B cell (primary cell): ENCODE results near the gene WNK1. TPM values are rescaled to one million over a fixed set of nuclear protein-coding genes. Genes with fewer than 3 reads are reported as not detected.
A peak's percentile ranks its signal among the peaks of the same experiment; 100 is the strongest.

Experiments
- ATAC-seq: fragments of 200-7000 bp; cut with Tn5 transposase; one replicate; pipeline ENCODE4 v1.10.0; 2021; ENCODE audit warnings: low read depth, mild to moderate bottlenecking, moderate number of reproducible peaks, moderate library complexity
- CTCF ChIA-PET: fragments of 350-600 bp; sonication (Branson Sonifier 250); formaldehyde crosslinking; loops from one replicate; lab custom pipeline; 2021; ENCODE audit warnings: antibody characterized with exemption, inconsistent platforms; lab: Charles Lee
- POLR2A ChIA-PET: fragments of 350-600 bp; sonication (Branson Sonifier 250); formaldehyde crosslinking; loops from one replicate; lab custom pipeline; 2021; ENCODE audit warnings: antibody characterized with exemption; lab: Charles Lee
- DNase-seq: peaks from one replicate; pipeline ENCODE4 v3.0.0; 2013
- H2AFZ ChIP-seq: 2 replicates; pipeline ENCODE4 v1.6.1; 2012; ENCODE audit warnings: mild to moderate bottlenecking, low read depth, low read length; ENCODE audit not compliant: insufficient read depth, poor library complexity, severe bottlenecking
- H3K27ac ChIP-seq, 2 donors: 1 replicate in 1 of 2; 2 replicates in 1 of 2; pipeline ENCODE4 v1.5.1; 2012 to 2013; ENCODE audit warnings: low read length in 2 of 2, mild to moderate bottlenecking in 2 of 2, moderate library complexity in 1 of 2
- H3K27me3 ChIP-seq, 4 experiments: fragments of 200-600 bp in 1 of 4; sonication (generic) in 1 of 4; replicated peaks in 1 of 4; 1 replicate in 2 of 4; 2 replicates in 2 of 4; pipeline versions ENCODE4 v1.6.1 to v1.7.0; 2013 to 2016; ENCODE audit warnings: low read length in 3 of 4, mild to moderate bottlenecking in 2 of 4, mixed read lengths in 1 of 4, moderate library complexity in 1 of 4; ENCODE audit not compliant: insufficient read depth in 4 of 4, control insufficient read depth in 3 of 4; ENCODE audit errors: control extremely low read depth in 1 of 4
- H3K36me3 ChIP-seq, 2 experiments: replicated peaks in 1 of 2; 1 replicate in 1 of 2; 2 replicates in 1 of 2; pipeline versions ENCODE4 v1.6.1 to v1.7.1; 2013; ENCODE audit warnings: low read length in 1 of 2; ENCODE audit not compliant: insufficient read depth in 2 of 2, control insufficient read depth in 1 of 2; ENCODE audit errors: control extremely low read depth in 1 of 2, extremely low read depth in 1 of 2
- H3K4me1 ChIP-seq, 2 donors: fragments of 200-600 bp in 1 of 2; sonication (generic) in 1 of 2; 1 replicate in 1 of 2; 2 replicates in 1 of 2; pipeline versions ENCODE4 v1.5.1 to v1.6.1; 2013 to 2017; ENCODE audit warnings: low read length in 2 of 2; ENCODE audit not compliant: control insufficient read depth in 2 of 2, insufficient read depth in 2 of 2
- H3K4me2 ChIP-seq: replicated peaks from 2 replicates; pipeline ENCODE3; 2012; ENCODE audit warnings: mild to moderate bottlenecking, low read depth, low read length; ENCODE audit not compliant: poor library complexity, severe bottlenecking
- H3K4me3 ChIP-seq, 5 experiments: fragments of 200-600 bp in 1 of 5; sonication (generic) in 1 of 5; 1 replicate in 3 of 5; 2 replicates in 2 of 5; pipeline versions ENCODE4 v1.5.1 to v1.7.0; 2011 to 2016; ENCODE audit warnings: low read length in 4 of 5, mild to moderate bottlenecking in 4 of 5, low read depth in 2 of 5, control low read depth in 1 of 5, moderate library complexity in 1 of 5; ENCODE audit not compliant: insufficient read depth in 1 of 5; ENCODE audit errors: control extremely low read depth in 1 of 5, extremely low read depth in 1 of 5
- H3K79me2 ChIP-seq: fragments of 200-600 bp; sonication (generic); one replicate; pipeline ENCODE4 v1.6.0; 2016; ENCODE audit warnings: low read length; ENCODE audit not compliant: control insufficient read depth, insufficient read depth
- H3K9ac ChIP-seq: fragments of 200-600 bp; sonication (generic); 2 replicates; pipeline ENCODE4 v1.6.1; 2017; ENCODE audit warnings: mild to moderate bottlenecking, low read length, moderate library complexity
- H3K9me3 ChIP-seq, 3 donors: one replicate each; pipeline versions ENCODE4 v1.6.1 to v1.7.1; 2013; ENCODE audit warnings: low read length in 2 of 3; ENCODE audit not compliant: control insufficient read depth in 2 of 3, insufficient read depth in 1 of 3; ENCODE audit errors: control extremely low read depth in 1 of 3
- H4K20me1 ChIP-seq: 2 replicates; pipeline ENCODE4 v1.6.0; 2012; ENCODE audit warnings: mild to moderate bottlenecking, low read length; ENCODE audit not compliant: insufficient read depth, control insufficient read depth, poor library complexity, severe bottlenecking
- H3K27ac Mint-ChIP-seq: one replicate; pipeline ENCODE4 v1.8.0; 2021; ENCODE audit warnings: mixed read lengths
- H3K27me3 Mint-ChIP-seq: one replicate; pipeline ENCODE4 v1.8.0; 2021; ENCODE audit warnings: mixed read lengths
- H3K4me1 Mint-ChIP-seq: one replicate; pipeline ENCODE4 v1.8.0; 2021; ENCODE audit warnings: mixed read lengths
- H3K4me3 Mint-ChIP-seq: one replicate; pipeline ENCODE4 v1.8.0; 2021; ENCODE audit warnings: mixed read lengths
- H3K9me3 Mint-ChIP-seq: one replicate; pipeline ENCODE4 v1.8.0; 2022; ENCODE audit warnings: mixed read lengths; ENCODE audit not compliant: insufficient read depth
- EZH2 ChIP-seq: IDR thresholded peaks from 2 replicates; pipeline ENCODE4 v1.6.1; 2012; ENCODE audit warnings: borderline replicate concordance, low read depth, mild to moderate bottlenecking, moderate library complexity, low read length; ENCODE audit not compliant: insufficient read depth, poor library complexity, severe bottlenecking
- WGBS: methylation state at CpG from one replicate; pipeline ENCODE4 v1.1.5; 2013; ENCODE audit warnings: missing lambda C conversion rate; ENCODE audit not compliant: insufficient coverage; 5-methylcytosine and 5-hydroxymethylcytosine counted together
- intact Hi-C: fragments of 100-400 bp; cut with micrococcal nuclease; formaldehyde crosslinking; loops from one replicate; pipeline ENCODE4 v1.10.0; 2022
- polyA plus RNA-seq: library from polyadenylated mRNA; depleted of rRNA; stranded (reverse); fragments of >200 nt; gene quantifications from 2 replicates; pipeline ENCODE4 v1.2.3, GENCODE V29; 2012
- total RNA-seq, 2 donors: library from RNA; stranded (reverse); fragments of 120-200 nt in 1 of 2; gene quantifications; 1 replicate in 1 of 2; 2 replicates in 1 of 2; pipeline versions ENCODE4 v1.2.3 to v1.2.4, GENCODE V29; 2013 to 2022
- TF ChIP-seq, protein P1 (sequence below): fragments of 200-600 bp; IDR thresholded peaks from one replicate; pipeline ENCODE4 v1.8.0; 2022; ENCODE audit warnings: antibody characterized with exemption, mild to moderate bottlenecking

WNK1 gene
- total and polyA plus RNA-seq, 2 donors (not counting 1 experiment from before 2014, with no cell fraction given), result 43.9 to 188 TPM

DNA sequence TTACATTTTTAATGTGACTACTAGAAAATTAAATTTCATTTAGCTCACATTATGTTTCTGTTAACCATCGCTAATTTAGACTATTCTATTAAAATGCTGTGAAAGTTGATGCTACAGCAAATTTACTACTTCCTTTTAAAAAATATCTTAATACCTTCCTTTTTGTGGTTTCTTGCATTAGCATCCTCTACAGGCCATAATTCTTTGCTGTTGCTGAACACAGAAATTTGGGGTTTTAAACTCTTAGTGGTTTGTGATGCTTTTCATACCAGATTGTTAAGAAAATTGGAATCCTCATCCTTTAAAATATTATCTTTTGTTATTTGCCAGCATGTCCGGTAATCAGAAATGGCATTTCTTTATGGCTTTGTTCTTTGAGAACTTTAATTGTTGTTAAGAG, 18.1 kb downstream of the WNK1 start:
- H3K9me3 Mint-ChIP-seq, result no peaks in the 10 kb centered on the region
- Histone ChIP-seq H3K9me3 (no peaks in the 10 kb centered on the region), H3K4me1 (peaks cover 20 to 40% of the 10 kb centered on the region in 2 donors), H2AFZ (no peak overlapping the region), H3K4me3 (no peak overlapping the region), H3K79me2 (peaks cover 96% of the 10 kb centered on the region), H3K9ac (no peak overlapping the region), H3K27ac (no peak overlapping the region), H3K36me3 (no peaks in the 10 kb centered on the region), H3K4me2 (peak overlapping the region; percentile 34), H3K27me3 (no peaks in the 10 kb centered on the region), H4K20me1 (peaks cover 69% of the 10 kb centered on the region)
- TF ChIP-seq EZH2, result no peak
- TF ChIP-seq, protein P1, sequence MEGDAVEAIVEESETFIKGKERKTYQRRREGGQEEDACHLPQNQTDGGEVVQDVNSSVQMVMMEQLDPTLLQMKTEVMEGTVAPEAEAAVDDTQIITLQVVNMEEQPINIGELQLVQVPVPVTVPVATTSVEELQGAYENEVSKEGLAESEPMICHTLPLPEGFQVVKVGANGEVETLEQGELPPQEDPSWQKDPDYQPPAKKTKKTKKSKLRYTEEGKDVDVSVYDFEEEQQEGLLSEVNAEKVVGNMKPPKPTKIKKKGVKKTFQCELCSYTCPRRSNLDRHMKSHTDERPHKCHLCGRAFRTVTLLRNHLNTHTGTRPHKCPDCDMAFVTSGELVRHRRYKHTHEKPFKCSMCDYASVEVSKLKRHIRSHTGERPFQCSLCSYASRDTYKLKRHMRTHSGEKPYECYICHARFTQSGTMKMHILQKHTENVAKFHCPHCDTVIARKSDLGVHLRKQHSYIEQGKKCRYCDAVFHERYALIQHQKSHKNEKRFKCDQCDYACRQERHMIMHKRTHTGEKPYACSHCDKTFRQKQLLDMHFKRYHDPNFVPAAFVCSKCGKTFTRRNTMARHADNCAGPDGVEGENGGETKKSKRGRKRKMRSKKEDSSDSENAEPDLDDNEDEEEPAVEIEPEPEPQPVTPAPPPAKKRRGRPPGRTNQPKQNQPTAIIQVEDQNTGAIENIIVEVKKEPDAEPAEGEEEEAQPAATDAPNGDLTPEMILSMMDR, result no peak
- no CpG with 5 or more reads among the region's 2 CpGs for WGBS
- intact Hi-C loops, result no loop called here
- DNase-seq (no peak), ATAC-seq (no peak)
- no peak overlapping the region for H3K27ac Mint-ChIP-seq
- no peaks in the 10 kb centered on the region for H3K27me3 Mint-ChIP-seq
- POLR2A ChIA-PET, result no interaction called here
- no peak overlapping the region for H3K4me3 Mint-ChIP-seq
- CTCF ChIA-PET, result interaction anchor here (1.0 kb wide), 2 partner anchors 19 to 194 kb away, joined by 3 read pairs; no protein-coding TSS in a partner anchor
- peaks cover 60% of the 10 kb centered on the region for H3K4me1 Mint-ChIP-seq

DNA sequence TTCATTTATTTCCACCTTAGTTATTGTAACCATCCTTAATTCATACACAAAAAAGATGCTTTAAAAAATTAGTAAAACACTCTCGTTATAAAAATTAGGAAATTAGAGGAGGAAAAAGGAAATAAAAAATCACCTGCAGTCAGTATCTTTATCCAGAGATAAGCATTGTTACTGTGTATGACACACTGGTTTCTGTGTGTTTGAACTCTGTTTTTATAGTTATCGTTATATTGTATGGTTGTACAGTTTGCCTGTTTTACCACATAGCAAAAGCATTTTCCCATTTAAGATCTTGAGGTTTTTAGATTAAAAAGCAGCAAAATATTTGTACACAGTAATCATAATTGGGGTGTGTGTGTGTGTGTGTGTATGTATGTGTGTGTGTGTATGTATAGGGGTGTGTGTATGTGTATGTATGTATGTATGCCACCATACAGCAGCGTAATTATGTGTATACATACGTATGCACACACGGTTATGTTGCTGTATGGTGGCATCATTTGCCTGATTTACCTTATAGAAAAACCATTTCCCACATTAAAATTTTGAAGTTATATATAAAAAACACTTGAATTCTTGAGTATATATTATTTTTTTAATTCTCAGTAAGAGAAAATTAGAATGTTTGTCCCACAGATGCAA, 19.8 kb downstream of the WNK1 start:
- POLR2A ChIA-PET, result interaction anchor here (0.6 kb wide), 1 partner anchor 9 kb away, joined by 3 read pairs; no protein-coding TSS in a partner anchor
- intact Hi-C loops, result no loop called here
- TF ChIP-seq EZH2, result no peak
- TF ChIP-seq, protein P1, result no peak

More for the DNA sequence above, 19.8 kb downstream of the WNK1 start:
- no CpG with 5 or more reads among the region's 5 CpGs for WGBS
- CTCF ChIA-PET, result interaction anchor here (0.6 to 1.1 kb wide), 3 partner anchors 16 to 197 kb away, joined by 3 to 4 read pairs (median 3); no protein-coding TSS in a partner anchor
- Histone ChIP-seq H3K36me3 (no peaks in the 10 kb centered on the region), H3K4me1 (peaks cover 20 to 40% of the 10 kb centered on the region in 2 donors), H3K4me2 (no peak overlapping the region), H4K20me1 (peaks cover 70% of the 10 kb centered on the region), H3K79me2 (peaks cover 99% of the 10 kb centered on the region), H3K4me3 (no peak overlapping the region), H2AFZ (no peak overlapping the region), H3K27ac (no peak overlapping the region), H3K9ac (no peak overlapping the region), H3K9me3 (no peaks in the 10 kb centered on the region), H3K27me3 (no peaks in the 10 kb centered on the region)
- Mint-ChIP-seq H3K4me1 (peaks cover 67% of the 10 kb centered on the region), H3K9me3 (no peaks in the 10 kb centered on the region), H3K27ac (no peak overlapping the region), H3K4me3 (no peak overlapping the region), H3K27me3 (no peaks in the 10 kb centered on the region)
- DNase-seq, result no peak
- no peak for ATAC-seq
